HG03108 (cell line): Measurements from ENCODE around the gene SGIP1.
"Not testable (repeated sequence)": the region's sequence is repeated elsewhere in the genome, so short reads cannot be mapped to it uniquely, and the experiment has no call there.

ENCODE experiments used
- ATAC-seq: cut with Tn5 transposase; IDR thresholded peaks from one replicate; pipeline ENCODE4 v1.9.1; 2021; ENCODE audit warnings: moderate library complexity; ENCODE audit not compliant: unreplicated experiment

The SGIP1 gene

DNA sequence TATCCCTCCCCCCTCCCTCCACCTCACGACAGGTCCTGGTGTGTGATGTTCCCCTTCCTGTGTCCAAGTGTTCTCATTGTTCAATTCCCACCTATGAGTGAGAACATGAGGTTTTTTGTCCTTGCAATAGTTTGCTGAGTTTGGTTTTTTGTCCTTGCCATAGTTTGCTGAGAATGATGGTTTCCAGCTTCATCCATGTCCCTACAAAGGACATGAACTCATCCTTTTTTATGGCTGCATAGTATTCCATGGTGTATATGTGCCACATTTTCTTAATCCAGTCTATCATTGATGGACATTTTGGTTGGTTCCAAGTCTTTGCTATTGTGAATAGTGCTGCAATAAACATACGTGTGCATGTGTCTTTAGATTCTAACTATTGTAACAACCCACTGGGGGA, 261.9 kb downstream of the SGIP1 start:
- ATAC-seq, result not testable (repeated sequence)
